ENCODE measurements around the gene AIFM2. TPM values are rescaled to one million over a fixed set of nuclear protein-coding genes. Genes with fewer than 3 reads are reported as not detected.
"Not testable (repeated sequence)": the region's sequence is repeated elsewhere in the genome, so short reads cannot be mapped to it uniquely, and the experiment has no call there.

The AIFM2 gene
- total RNA-seq (2014; rRNA removed; shearing (Covaris generic)): 4.4 and 10.0 TPM in 2 replicates
- polyA plus RNA-seq (2015; cell fraction: cytosol; rRNA removed): 9.1 and 10.7 TPM in 2 replicates
- 8.5 and 9.0 TPM in 2 replicates for polyA plus RNA-seq (2015; cell fraction: nucleus; rRNA removed)

DNA sequence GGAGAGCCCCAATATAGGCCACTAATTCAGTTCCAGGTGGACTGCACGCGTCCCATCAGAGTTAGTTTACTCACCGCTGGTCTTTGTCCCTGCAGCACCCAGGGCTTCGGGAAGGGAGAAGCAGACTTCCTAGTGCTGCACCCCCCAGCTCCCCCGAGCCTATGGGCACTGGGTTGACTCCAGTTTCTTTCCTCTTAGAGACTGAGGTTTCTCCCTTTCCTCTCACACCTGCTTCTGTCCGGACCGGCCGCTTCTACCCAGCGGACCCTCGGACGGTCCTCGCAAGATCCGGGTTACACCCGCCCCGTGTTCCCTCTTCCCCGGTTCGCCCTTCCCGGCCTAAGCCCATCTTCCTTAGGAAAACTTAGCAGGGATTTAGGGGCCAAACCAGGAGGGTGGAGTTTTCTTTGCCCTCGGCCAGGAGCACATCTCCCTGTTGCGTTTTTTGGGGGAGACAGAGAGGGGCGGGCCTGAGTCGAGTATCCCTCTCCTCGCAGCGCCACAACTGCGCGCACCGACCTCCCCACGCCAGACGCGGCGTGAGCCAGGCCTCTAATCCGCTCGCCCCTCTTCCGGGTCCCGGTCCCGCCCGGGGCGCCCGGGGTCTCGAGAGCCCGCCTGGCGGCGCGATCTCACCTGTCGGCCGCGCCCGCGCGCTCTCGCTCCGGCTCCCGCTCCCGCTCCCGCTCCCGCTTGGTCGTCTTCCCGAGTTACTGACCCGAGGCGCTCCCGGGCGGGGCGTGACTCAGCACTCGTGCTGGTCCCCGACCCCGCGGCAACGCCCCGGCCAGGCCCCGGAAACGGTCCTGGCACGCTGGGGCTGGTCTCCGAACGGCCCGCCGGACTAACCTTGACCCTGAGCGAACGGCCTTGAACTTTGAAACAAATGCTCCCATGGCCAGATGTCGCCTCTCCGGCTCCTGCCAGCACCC lies at the start of gene AIFM2:
AIFM2 (minus strand) TSS at position 728 of the 932 bp plus-strand sequence. CDS start 8,741 bp downstream, outside the sequence.
- peak; percentile 50 for DNase-seq (ENCODE audit: low read depth)

DNA sequence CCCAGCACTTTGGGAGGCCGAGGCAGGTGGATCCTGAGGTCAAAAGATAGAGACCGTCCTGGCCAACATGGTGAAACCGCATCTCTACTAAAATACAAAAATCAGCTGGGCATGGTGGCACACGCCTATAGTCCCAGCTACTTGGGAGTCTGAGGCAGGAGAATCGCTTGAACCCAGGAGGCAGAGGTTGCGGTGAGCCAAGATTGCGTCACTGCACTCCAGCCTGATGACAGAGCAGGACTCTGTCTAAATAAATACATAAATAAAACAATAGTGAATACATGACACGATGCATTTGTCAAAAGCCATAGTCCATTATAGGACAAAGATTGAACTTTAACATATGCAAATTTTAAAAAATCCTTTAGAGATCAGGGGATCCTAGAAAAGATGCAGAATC lies 46.6 kb upstream of the AIFM2 start:
- DNase-seq (ENCODE audit: low read depth): not testable (repeated sequence)

DNA sequence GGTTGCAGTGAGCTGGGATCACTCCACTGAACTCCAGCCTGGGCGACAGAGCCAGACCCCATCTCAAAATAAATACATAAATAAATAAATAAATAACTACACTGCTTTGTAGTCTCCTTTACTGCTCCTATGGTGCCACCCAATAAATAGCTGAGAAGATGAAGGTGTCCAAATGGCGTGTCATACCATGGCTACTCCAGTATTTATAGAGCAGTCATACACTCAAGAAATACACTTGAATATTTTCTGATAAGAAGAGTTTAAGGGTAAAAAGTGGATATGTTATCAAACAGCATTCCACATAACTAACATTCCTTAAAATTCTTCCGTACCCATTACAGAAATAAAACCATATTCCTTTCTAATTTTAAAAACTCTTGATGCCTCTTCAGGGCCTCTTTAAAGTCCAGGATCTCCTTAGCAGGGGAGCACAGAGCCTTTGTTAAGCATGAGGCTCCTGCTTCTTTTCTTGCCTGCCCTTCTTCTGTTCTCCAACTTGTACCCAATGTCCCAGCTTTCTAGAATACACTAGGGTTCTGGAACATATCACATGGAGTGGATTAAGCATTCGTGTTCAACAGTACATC lies 45.6 kb upstream of the AIFM2 start:
- DNase-seq (ENCODE audit: low read depth): no peak

DNA sequence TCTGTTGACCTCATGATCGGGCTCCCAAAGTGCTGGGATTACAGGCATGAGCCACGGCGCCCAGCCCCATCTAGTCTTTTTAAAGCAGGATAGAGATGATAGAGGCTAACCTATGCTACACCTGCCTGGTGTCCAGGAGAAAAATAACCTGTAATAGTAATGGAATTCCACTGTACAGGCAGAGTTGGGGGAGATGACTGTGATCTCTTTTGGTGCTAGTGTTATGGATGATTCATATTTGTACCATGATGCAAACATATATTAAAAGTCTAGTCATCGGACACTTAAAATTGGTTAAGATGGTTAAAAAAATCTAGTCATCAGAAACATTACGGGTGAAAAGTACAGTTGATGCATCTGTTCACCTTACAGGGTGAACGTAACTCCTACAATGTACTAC lies 43.8 kb upstream of the AIFM2 start:
- DNase-seq (ENCODE audit: low read depth): no peak

DNA sequence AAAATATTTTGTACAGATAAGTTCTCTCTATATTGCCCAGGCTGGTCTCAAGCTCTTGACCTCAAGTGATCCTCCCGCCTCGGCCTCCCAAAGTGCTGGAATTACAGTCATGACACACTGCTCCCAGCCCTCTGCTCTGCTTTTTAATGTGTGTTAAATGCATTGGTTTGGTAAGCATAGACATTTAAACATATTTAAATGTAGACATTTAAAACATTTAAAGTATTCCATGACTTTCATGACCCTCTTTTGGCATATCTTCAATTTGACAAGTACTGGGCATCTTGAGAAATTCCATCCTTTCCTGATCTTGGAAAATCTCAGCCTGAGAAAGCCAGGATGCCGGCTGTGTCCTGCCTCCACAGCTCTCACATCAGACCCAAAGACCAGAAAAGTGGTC lies 42.9 kb upstream of the AIFM2 start:
- DNase-seq (ENCODE audit: low read depth): no peak

DNA sequence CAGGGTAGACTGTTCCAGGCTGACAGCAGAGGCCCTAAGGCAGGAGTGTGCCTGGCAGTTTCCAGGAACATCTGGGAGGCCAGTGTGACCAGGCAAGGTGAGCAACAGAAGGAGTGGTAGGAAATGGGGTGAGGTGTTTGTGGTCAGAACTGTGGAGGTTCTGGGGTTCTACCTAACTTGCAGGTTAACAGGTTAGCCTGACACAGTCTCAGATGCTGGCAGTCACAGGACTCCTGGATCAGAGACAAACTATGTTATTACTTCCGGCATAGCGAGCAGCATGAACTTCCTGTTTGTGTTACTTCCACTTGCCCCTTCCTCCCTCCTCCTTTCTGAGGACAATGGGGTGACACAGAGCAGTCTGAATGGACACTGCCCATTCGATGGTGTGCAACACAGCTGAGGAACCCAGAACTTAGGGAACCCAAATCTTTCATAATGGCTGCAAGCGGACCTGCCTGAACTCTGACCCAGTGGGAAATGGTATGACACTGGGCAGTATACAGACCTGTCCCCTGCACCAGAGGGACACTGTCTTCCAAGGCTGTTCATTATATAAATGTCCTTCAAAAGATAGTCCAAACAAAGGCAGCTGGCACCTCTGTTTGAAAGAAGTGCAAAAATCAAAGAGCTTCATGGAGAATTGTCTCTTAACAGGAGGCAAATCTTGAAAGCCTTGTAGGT lies 41.6 kb upstream of the AIFM2 start:
- peak; percentile 36 for DNase-seq (ENCODE audit: low read depth)

DNA sequence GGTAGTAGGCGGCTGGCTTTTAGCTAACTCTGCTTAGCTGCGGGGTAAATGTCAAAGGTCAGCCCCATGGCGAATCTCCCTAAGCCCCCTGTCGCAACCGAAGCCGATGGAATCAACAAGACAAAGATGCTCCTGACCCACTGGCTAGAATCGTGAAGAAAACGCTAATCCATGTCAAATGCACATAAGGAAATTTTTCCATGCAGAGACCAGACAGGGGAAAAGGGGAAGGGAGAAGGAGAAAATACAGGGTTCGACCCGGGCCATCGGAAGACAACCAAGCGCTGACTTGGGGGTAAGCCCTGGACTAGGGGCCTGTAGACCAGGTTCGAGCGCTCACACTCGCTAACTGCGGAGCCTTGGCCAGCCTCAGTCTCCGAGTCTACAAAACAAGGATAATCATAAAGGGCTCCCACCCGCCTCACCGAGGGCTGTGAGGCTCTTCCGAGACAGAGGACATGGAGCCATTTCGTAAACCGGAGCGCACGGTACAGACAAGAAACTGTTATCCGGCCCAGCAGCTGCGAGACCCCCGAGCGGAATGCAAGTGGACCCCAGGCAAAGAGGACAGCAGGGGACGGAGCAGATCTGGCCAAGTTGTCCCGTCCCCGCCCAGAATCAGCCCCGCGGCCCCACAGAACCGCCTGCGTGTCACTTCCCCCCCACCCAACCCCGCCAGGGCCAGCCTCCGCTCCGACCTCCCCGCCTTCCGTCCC lies 37.2 kb upstream of the AIFM2 start:
- no peak for DNase-seq (ENCODE audit: low read depth)

DNA sequence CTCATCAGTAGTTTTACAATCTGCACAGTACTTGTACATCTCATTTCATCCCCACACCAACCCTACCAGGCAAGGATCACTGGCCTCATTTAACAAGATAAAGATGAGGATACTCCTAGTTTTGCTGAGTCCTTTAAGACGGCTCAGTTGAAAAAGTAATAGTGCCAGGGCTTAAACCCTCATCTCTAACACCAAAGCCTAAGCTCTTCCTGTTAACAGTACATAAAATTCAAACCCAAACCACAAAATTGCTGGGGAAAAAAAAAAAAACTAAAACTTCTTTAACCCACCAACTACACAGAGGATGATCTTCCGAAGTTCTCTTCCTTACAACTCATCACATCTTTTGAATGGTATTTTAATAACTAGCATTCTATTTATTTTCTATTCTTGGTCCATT lies 36.4 kb upstream of the AIFM2 start:
- no peak for DNase-seq (ENCODE audit: low read depth)

DNA sequence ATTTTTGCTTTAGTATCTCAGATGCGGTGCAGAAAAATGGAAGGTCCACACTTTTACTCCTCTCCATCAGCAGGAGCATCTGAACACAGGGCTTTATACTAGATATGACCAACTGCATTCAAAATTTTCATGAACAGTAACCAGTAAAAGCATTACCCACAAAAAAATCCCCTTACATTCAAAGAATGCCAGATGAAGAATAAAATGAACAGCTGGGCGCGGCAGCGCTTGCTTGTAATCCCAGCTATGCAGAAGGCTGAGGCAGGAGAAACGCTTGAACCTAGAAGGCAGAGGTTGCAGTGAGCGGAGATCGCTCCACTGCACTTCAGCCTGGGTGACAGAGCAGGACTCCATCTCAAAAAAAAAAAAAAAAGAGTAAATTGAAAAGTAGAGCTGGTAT lies 34.6 kb upstream of the AIFM2 start:
- no peak for DNase-seq (ENCODE audit: low read depth)

DNA sequence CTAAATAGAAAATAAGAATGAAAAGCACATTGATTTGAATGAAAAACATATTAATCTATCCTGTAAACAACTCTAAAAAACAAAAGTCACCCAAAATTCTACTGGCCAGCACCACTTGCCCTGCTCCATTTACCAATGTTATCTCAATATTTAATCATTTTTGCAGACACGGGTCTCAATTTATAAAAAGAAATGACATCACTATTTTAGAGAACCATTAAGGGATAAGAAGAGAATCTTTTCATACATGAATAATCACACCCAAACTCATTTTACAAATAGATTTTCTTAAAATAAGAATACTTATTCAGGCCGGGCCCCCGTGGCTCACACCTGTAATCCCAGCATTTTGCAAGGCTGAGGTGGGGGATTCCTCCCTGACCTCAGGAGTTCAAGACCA lies 33.8 kb upstream of the AIFM2 start:
- no peak for DNase-seq (ENCODE audit: low read depth)

DNA sequence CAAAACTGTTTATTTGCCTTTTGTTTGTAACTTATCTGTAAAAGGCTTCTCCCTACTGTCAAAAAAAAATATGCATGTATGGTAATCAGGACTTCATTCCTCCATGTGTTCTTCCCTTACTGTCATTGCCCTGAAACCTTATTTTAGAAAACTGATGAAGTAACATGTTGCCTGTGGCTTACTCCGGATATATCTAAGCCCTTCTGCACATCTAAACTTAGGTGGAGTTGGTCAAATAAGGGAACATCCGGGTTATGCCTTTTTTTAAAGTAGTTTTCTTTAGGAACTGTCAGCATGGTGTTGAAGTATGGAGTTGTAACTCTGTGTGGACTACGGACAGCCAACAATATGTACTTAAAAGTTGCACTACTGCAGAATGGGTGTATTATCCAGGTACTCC lies 31.5 kb upstream of the AIFM2 start:
- DNase-seq (ENCODE audit: low read depth): no peak

DNA sequence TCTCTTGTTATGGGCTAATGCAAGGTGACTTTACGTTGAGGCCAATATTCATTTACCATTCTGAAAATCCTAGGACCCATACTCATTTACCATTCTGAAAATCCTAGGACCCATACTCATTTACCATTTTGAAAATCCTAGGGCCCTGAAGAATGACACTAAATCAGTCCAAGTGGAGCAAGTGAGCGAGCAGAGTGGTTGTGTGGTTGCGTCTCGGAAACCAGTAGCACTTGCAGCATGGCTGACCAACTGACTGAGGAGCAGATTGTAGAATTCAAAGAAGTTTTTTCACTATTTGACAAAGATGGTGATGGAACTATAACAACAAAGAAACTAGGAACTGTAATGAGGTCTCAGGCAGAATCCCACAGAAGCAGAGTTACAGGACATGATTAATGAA lies 30.8 kb upstream of the AIFM2 start:
- no peak for DNase-seq (ENCODE audit: low read depth)

DNA sequence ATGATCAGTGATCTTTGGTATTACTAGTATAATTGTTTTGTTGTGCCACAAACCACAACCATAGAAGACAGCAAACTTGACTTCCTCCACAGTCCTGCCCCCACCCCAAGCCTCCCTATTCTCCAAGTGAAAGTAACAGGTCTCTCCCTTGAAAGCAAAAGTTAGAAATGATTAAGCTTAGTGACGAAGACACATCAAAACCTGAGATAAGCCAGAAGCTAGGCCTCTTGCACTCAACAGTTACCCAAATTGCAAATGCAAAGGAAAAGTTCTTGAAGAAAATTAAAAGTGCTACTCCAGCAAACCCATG lies 30.2 kb upstream of the AIFM2 start:
- no peak for DNase-seq (ENCODE audit: low read depth)

DNA sequence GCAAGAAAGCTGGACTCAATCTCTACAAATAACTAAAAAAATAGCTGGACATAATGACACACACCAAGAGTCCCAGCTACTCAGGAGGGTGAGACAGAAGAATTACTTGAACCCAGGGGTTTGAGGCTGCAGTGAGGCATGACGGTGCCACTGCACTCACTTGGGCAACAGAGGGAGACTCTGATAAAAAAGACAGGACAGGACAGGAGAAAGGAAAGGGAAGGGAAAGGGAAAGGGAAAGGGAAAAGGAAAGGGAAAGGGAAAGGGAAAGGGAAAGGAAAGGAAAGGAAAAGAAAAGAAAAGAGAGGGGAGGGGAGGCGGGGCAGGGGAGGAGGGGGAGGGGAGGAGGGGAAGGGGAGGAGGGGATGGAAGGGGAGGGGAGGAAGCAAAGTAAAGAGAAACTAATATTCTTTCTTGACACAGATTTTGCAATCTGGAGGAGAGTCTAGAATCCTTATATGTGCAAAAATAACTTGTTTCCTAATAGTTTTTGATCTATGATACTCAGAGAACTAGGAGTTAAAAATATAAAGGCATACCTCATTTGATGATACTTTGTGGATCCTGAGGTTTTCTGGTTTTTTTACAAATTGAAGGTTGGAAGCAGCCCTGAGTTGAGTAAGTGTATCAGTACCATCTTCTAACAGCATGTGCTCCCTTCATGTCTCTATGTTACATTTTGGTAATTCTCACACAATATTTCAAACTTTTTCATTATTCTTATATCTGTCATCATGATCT lies 29.7 kb upstream of the AIFM2 start:
- no peak for DNase-seq (ENCODE audit: low read depth)

DNA sequence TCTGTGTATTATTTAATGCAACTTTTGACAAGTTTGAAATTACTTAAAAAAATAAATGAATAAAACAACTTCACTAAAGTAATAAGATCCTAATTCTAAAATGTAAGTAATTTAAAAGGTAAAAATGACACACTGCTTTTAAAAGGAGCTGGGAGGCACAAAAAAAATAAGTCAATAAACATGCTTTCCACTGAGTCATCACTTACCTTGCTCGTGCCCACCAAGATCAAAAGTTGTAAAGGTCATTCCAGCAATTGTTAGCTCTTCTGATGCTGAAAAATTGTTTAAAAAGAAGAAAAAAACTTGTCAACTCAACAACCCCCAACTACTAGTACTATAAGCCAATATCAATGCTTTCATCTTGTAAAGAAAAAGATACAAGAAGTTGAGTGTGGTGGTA lies 28.2 kb upstream of the AIFM2 start:
- no peak for DNase-seq (ENCODE audit: low read depth)

DNA sequence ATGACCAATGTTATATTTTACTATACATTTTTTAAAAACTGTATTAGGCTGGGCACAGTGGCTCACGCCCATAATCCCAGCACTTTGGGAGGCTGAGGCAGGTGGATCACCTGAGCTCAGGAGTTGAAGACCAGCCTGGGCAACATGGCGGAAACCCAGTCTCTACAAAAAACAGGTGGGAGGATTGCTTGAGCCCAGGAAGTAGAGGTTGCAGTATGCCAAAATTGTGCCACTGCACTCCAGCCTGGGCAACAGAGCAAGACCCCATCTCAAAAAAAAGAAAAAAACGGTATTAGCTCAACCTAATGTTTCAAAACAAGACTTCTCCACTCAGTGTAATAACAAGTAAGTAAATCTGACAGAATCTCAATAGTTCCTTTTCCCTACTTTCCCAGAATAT lies 26.7 kb upstream of the AIFM2 start:
- not testable (repeated sequence) for DNase-seq (ENCODE audit: low read depth)

DNA sequence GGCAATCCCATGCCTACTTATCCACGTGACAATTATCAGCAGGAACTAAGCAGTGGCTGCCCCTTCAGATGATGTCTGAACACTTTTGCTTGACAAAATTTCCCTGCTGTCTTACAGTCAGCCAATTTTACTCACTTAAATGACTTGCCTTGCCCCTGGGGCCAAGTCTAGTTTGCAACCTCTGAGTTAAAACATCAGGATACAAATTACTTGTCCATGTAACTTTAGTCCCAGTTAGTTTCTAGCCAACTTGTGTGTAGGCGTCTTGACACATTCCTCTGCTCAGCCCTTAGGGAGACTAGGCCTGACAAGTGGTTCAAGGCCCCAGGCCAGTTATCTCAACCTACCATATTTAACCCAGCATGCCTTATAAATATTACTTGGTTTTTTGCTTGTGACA lies 25.5 kb upstream of the AIFM2 start:
- no peak for DNase-seq (ENCODE audit: low read depth)

DNA sequence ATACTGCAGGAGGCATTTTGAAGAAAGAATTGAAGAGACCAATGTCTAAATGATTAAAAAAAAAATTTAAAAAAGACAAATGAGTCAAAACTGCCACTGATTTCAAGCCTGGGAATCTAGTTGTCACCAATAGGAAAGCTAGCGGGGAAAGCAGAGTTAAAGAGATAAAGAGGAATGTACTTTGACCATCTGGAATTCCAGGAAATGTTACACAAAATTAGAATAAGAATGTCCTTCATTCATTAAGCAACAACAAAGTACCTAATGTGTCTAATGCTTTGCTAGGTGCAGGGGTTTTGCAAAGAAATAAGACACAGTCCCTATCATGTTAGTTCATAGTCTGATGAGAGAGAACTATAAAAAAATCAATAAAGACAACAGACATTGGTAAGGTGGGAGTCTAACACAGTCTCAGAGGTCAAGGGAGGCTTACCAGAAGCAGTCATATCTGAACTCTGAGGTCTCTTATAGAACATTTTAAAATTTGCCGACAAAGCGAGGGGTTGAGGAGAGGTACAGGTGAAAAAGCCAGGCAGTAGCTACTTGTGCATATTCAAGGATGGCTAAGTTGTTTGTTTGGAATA lies 22.7 kb upstream of the AIFM2 start:
- DNase-seq (ENCODE audit: low read depth): no peak

DNA sequence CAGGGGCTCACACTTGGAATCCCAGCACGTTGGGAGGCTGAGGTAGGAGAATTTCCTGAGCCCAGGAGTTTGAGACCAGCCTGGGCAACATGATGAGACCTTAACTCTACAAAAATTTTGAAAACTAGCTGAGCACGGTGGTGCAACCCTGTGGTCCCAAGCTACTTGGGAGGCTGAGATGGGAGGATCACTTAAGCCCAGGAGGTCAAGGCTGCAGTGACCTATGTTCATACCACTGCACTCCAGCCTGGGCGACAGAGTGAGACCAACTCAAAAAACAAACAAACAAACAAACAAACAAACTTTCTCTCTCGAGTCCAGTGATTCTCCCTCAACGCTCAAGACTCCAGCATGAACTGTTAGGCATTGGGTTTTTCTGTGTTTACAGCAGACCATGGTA lies 15.9 kb upstream of the AIFM2 start:
- no peak for DNase-seq (ENCODE audit: low read depth)

DNA sequence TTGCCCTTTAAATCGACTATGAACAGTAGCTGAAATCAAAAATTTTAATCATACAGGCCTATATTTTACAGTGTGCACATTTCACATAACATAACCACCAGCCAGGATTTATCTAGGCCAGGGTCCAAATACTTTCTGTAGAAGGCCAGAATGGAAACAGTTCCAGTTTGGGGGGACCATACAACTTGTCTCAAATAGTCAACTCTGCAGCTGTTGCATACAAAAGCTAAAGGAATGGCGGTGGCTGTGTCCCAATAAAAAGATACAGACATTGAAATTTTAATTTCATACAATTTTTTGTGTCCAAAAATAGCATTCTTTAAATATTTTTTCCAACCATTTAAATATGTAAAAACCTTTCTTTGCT lies 14.6 kb upstream of the AIFM2 start:
- no peak for DNase-seq (ENCODE audit: low read depth)
